K562 (cell line): ENCODE data around the gene P4HTM. TPM values are rescaled to one million over a fixed set of nuclear protein-coding genes. Genes with fewer than 3 reads are reported as not detected.

Experiments used
- XRCC5 ChIP-seq: fragments of 200-400 bp; formaldehyde crosslinking; IDR thresholded peaks from 2 replicates; pipeline ENCODE4 v1.6.1; 2017; ENCODE audit warnings: low read depth, mild to moderate bottlenecking, low read length
- ZNF174 ChIP-seq: fragments of 250-450 bp; sonication (Bioruptor Pico); IDR thresholded peaks from 2 replicates; pipeline ENCODE4 v1.4.0; 2020; ENCODE audit warnings: mild to moderate bottlenecking
- polyA plus RNA-seq, 8 experiments: library from polyadenylated mRNA; depleted of rRNA in 4 of 8; stranded (reverse) in 5 of 8; unstranded in 3 of 8; fragments of >200 nt; fragmentation: Nextera tagmentation in 2 of 8; fragmentation: Illumina TruSeq in 1 of 8; extraction: Ambion mirVana in 2 of 8; extraction: Trizol in 1 of 8; gene quantifications; 2 replicates each; pipeline versions ENCODE4 v1.2.1 to v1.2.3, GENCODE V29; 2011 to 2014; ENCODE audit warnings: inconsistent platforms in 1 of 8, missing spikeins in 1 of 8
- total RNA-seq, 7 experiments: library from RNA; depleted of rRNA in 6 of 7; stranded (reverse); fragments of >200 nt in 6 of 7; fragmentation: Illumina TruSeq in 2 of 7; extraction: Trizol in 2 of 7; gene quantifications; 2 replicates each; pipeline versions ENCODE4 v1.2.1 to v1.2.3, GENCODE V29; 2011 to 2021; ENCODE audit warnings: low replicate concordance in 1 of 7
- TF ChIP-seq, protein P1 (sequence below), 2 experiments: fragments of 450-650 bp; IDR thresholded peaks; 2 replicates each; pipeline ENCODE4 v1.6.1; 2018; ENCODE audit warnings: mild to moderate bottlenecking in 2 of 2, low read depth in 1 of 2; ENCODE audit not compliant: partially characterized antibody in 2 of 2
- TF ChIP-seq, protein P2 (sequence below): fragments of 250-450 bp; sonication (Bioruptor Pico); IDR thresholded peaks from 2 replicates; pipeline ENCODE4 v1.8.0; 2021; ENCODE audit warnings: moderate library complexity, mild to moderate bottlenecking, inconsistent platforms
- TF ChIP-seq, protein P3 (sequence below): IDR thresholded peaks from 2 replicates; pipeline ENCODE4 v1.6.1; 2014; ENCODE audit warnings: antibody characterized with exemption
- TF ChIP-seq, protein P4 (sequence below), 2 experiments: fragments of 450-650 bp in 1 of 2; IDR thresholded peaks; 2 replicates each; pipeline ENCODE4 v1.6.1; 2011 to 2017; ENCODE audit warnings: low read depth in 2 of 2, antibody characterized with exemption in 1 of 2, borderline replicate concordance in 1 of 2, low read length in 1 of 2, mild to moderate bottlenecking in 1 of 2, mixed read lengths in 1 of 2; ENCODE audit not compliant: control insufficient read depth in 1 of 2

P4HTM gene
- total and polyA plus RNA-seq, 9 of the 15 experiments (the other 6 are each of a cell fraction or from before 2014, with no cell fraction given): 0.09 to 0.66 (median 0.25) TPM; not detected in 2

DNA sequence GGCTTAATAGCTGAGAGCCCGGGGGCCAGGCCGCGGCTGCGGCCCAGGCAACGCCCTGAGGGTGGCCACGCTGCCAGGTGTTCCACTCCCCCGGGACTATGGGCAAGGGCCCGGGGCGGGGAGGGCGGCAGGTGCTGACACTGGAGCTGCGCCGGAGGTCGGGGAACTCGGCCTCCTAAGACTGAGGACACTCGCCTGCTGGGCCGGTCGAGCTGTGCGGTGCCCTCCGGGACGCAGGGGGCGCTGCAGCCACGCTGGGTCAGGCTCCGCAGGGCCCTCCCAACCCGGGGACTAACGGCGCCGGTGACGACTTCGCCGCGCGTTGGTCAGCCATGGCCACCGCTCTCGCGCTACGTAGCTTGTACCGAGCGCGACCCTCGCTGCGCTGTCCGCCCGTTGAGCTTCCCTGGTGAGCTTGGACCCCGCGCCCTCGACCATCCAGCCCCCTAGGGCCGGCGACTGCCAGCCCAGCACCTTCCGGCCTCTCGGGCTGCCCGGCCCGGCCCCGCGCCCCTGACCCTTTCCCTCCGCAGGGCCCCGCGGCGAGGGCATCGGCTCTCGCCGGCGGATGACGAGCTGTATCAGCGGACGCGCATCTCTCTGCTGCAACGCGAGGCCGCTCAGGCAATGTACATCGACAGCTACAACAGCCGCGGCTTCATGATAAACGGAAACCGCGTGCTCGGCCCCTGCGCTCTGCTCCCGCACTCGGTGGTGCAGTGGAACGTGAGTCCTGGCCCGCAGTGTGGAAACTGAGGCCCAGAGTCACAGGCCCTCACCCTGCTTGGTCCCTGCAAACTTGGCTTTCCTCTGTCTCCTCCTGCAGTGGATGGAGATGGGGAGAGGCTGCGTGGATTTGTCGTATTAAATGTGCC, 32.0 kb downstream of the P4HTM start, which contains the start of gene NDUFAF3 (continued):
- TF ChIP-seq, protein P1, sequence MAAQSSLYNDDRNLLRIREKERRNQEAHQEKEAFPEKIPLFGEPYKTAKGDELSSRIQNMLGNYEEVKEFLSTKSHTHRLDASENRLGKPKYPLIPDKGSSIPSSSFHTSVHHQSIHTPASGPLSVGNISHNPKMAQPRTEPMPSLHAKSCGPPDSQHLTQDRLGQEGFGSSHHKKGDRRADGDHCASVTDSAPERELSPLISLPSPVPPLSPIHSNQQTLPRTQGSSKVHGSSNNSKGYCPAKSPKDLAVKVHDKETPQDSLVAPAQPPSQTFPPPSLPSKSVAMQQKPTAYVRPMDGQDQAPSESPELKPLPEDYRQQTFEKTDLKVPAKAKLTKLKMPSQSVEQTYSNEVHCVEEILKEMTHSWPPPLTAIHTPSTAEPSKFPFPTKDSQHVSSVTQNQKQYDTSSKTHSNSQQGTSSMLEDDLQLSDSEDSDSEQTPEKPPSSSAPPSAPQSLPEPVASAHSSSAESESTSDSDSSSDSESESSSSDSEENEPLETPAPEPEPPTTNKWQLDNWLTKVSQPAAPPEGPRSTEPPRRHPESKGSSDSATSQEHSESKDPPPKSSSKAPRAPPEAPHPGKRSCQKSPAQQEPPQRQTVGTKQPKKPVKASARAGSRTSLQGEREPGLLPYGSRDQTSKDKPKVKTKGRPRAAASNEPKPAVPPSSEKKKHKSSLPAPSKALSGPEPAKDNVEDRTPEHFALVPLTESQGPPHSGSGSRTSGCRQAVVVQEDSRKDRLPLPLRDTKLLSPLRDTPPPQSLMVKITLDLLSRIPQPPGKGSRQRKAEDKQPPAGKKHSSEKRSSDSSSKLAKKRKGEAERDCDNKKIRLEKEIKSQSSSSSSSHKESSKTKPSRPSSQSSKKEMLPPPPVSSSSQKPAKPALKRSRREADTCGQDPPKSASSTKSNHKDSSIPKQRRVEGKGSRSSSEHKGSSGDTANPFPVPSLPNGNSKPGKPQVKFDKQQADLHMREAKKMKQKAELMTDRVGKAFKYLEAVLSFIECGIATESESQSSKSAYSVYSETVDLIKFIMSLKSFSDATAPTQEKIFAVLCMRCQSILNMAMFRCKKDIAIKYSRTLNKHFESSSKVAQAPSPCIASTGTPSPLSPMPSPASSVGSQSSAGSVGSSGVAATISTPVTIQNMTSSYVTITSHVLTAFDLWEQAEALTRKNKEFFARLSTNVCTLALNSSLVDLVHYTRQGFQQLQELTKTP (IDR thresholded peaks at IDR 0.05; ENCODE audit: low read depth in 1 of 2, partially characterized antibody in 2 of 2): no peak
- 0 out of 2 replicates have a peak, but pooled peaks have one; percentile 47 for TF ChIP-seq XRCC5
- TF ChIP-seq, protein P2, sequence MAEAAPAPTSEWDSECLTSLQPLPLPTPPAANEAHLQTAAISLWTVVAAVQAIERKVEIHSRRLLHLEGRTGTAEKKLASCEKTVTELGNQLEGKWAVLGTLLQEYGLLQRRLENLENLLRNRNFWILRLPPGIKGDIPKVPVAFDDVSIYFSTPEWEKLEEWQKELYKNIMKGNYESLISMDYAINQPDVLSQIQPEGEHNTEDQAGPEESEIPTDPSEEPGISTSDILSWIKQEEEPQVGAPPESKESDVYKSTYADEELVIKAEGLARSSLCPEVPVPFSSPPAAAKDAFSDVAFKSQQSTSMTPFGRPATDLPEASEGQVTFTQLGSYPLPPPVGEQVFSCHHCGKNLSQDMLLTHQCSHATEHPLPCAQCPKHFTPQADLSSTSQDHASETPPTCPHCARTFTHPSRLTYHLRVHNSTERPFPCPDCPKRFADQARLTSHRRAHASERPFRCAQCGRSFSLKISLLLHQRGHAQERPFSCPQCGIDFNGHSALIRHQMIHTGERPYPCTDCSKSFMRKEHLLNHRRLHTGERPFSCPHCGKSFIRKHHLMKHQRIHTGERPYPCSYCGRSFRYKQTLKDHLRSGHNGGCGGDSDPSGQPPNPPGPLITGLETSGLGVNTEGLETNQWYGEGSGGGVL (CRISPR knock-in tag): no peak
- TF ChIP-seq, protein P3, sequence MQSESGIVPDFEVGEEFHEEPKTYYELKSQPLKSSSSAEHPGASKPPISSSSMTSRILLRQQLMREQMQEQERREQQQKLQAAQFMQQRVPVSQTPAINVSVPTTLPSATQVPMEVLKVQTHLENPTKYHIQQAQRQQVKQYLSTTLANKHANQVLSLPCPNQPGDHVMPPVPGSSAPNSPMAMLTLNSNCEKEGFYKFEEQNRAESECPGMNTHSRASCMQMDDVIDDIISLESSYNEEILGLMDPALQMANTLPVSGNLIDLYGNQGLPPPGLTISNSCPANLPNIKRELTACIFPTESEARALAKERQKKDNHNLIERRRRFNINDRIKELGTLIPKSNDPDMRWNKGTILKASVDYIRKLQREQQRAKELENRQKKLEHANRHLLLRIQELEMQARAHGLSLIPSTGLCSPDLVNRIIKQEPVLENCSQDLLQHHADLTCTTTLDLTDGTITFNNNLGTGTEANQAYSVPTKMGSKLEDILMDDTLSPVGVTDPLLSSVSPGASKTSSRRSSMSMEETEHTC: no peak
- TF ChIP-seq, protein P4, sequence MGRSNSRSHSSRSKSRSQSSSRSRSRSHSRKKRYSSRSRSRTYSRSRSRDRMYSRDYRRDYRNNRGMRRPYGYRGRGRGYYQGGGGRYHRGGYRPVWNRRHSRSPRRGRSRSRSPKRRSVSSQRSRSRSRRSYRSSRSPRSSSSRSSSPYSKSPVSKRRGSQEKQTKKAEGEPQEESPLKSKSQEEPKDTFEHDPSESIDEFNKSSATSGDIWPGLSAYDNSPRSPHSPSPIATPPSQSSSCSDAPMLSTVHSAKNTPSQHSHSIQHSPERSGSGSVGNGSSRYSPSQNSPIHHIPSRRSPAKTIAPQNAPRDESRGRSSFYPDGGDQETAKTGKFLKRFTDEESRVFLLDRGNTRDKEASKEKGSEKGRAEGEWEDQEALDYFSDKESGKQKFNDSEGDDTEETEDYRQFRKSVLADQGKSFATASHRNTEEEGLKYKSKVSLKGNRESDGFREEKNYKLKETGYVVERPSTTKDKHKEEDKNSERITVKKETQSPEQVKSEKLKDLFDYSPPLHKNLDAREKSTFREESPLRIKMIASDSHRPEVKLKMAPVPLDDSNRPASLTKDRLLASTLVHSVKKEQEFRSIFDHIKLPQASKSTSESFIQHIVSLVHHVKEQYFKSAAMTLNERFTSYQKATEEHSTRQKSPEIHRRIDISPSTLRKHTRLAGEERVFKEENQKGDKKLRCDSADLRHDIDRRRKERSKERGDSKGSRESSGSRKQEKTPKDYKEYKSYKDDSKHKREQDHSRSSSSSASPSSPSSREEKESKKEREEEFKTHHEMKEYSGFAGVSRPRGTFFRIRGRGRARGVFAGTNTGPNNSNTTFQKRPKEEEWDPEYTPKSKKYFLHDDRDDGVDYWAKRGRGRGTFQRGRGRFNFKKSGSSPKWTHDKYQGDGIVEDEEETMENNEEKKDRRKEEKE (IDR thresholded peaks at IDR 0.05; ENCODE audit: borderline replicate concordance in 1 of 2, control insufficient read depth in 1 of 2, low read depth in 2 of 2, low read length in 1 of 2): peak in 1 of 2 experiments; percentile 73; a peak in 1 of 4 replicates
- no peak for TF ChIP-seq ZNF174
